Mucosa of descending colon (tissue), 3 donors: ENCODE data around the gene LGR6. TPM values are rescaled to one million over a fixed set of nuclear protein-coding genes. Genes with fewer than 3 reads are reported as not detected.

Experiments
- ATAC-seq: fragments of 200-7000 bp; cut with Tn5 transposase; one replicate; pipeline ENCODE4 v1.9.1; 2020; ENCODE audit warnings: mild to moderate bottlenecking, moderate library complexity
- DNase-seq, 3 donors: peaks; one replicate each; pipeline ENCODE4 v3.0.0-alpha.2; 2020
- H3K36me3 ChIP-seq: fragments of 200-600 bp; one replicate; pipeline ENCODE4 v1.8.0; 2021; ENCODE audit warnings: low read depth, mild to moderate bottlenecking
- H3K4me1 ChIP-seq: fragments of 200-600 bp; one replicate; pipeline ENCODE4 v1.8.0; 2021; ENCODE audit warnings: low read depth, mild to moderate bottlenecking
- H3K4me3 ChIP-seq: fragments of 200-600 bp; one replicate; pipeline ENCODE4 v1.8.0; 2021; ENCODE audit warnings: mild to moderate bottlenecking
- H3K9me3 ChIP-seq: fragments of 200-600 bp; one replicate; pipeline ENCODE4 v1.8.0; 2021; ENCODE audit warnings: mild to moderate bottlenecking
- CTCF ChIP-seq: fragments of 200-600 bp; IDR thresholded peaks from one replicate; pipeline ENCODE4 v1.8.0; 2022; ENCODE audit warnings: antibody characterized with exemption, mild to moderate bottlenecking
- intact Hi-C, 2 donors: fragments of 100-400 bp; cut with DNase I in 1 of 2; cut with micrococcal nuclease in 1 of 2; formaldehyde crosslinking; loops; one replicate each; pipeline versions ENCODE4 v1.11.0 to v1.11.1; 2022; cut with DNase I, micrococcal nuclease
- total RNA-seq, 3 donors: library from RNA; stranded (reverse); fragmentation: NEBNext Ultra II Directional in 2 of 3; extraction: Animal tissue kit (Norgen Biotek cat#: 25700) in 2 of 3; gene quantifications; one replicate each; pipeline versions ENCODE4 v1.2.1 to v1.2.4, GENCODE V29; 2021 to 2023
- donor health status: DM: no; HTN: no; CAD: no; lungs with moderate emphysema.
- donor health status: DM: no; HTN: no; CAD: no.
- donor health status: DM: no; HTN: yes; CAD: no.

Gene LGR6
- total RNA-seq, 3 donors from 2014 or later = 0.66 to 4.2 (median 1.3) TPM

DNA sequence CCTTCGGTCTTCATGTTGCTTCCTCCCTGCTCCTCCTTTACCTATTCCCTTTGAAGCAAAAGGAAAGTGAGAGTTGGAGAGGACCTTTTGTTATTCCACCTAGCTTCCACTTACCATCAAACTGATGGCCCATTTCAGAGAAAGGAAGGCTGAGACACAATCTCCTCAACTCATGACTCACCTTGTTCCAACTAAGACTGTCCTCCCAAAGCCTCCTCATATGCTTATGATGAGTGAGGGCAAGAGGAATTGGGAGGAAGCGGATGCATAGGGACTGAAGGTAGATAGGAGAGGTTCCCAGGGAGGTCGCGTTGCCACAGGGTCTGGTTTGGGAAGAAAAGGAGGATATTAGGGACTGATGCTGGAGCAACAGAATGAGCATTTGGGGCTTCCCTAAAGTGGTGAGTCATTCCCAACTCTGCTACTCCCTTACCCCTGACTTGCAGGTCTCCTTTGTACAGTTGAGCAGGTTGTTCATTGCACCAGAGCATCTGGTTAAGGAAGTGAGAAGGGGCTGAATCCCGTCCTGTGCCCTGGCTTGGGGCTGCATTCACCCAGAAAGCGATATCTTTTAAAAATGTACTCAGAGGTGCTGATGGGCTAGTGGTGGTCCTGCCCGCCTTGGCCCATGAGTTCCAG is 35.0 kb downstream of the LGR6 start:
- no peaks in the 10 kb centered on the region for H3K9me3 ChIP-seq
- DNase-seq (no peak), ATAC-seq (peak; percentile 4)
- intact Hi-C loops = no loop called here
- no peak for TF ChIP-seq CTCF
- H3K36me3 ChIP-seq = no peaks in the 10 kb centered on the region
- H3K4me1 ChIP-seq = peaks cover 12% of the 10 kb centered on the region
- H3K4me3 ChIP-seq = no peak overlapping the region

DNA sequence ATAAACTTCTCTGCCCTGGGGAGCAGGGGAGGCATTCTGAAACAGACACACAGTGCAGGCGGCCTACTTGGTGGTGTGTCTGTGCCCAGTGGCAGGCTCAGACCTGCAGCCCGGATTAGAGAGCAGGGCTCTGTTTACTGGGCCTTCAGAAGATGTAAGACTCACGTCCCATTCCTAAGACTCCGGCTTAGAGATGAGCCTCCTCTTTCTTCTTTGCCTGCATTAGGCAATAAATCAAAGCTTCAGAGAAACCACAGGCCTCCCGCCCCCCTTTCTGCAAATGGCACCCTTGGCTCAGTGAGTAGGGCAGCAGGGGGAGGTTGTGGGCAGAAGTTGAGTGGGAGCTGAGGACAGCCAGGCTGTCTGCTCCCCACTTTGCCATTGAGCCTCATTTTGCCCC is 35.8 kb downstream of the LGR6 start:
- Histone ChIP-seq H3K9me3 (no peaks in the 10 kb centered on the region), H3K36me3 (no peaks in the 10 kb centered on the region), H3K4me3 (no peak overlapping the region), H3K4me1 (peaks cover 12% of the 10 kb centered on the region)
- intact Hi-C loops = no loop called here
- no peak for DNase-seq
- no peak for TF ChIP-seq CTCF
- no peak for ATAC-seq

DNA sequence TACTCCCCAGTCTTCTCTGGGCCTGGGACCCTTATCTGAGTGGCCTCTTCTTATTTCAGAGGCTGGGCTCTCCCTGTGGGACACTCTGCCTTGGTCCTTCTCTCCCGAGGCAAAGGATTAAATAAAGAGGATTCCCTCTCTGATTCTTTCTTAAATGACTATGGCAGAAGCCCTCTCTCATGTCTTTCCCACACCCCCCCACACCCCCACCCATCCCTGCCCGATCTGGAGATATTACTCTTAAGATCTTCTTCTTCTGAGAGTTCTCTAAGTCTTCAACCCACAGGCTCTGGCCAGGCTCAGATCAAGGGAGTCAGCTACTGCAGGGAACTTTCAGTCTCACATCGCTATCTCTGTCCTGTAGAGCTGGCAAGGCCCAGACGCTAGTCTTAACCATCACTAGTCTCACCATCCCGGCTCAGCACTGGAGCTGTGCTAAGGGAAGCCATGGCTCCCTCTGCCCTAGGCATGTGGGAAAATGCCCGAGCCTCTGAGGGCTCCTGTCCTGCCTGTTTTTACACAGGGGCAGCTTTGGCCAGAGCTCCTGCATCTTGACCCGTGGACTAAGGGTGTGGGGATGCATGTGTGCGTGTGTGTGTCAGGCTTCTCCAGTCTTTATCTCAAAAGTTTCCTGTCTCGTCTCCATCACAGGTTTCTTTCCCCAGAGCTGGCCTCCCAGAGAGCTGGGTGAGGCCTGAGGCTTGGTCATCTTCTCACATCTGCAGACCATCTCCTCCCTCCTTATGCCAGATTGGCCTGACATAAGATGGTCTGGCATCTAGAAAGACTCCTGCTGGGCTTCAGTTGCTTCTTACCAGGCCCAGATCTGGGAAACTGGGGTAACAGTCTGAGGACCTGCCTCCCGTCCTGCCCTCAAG is 36.7 kb downstream of the LGR6 start:
- ATAC-seq (no peak), DNase-seq (no peak)
- Histone ChIP-seq H3K4me1 (peaks cover 12% of the 10 kb centered on the region), H3K4me3 (no peak overlapping the region), H3K36me3 (no peaks in the 10 kb centered on the region), H3K9me3 (no peaks in the 10 kb centered on the region)
- TF ChIP-seq CTCF = no peak
- intact Hi-C loops = no loop called here

GRCh38 chr1:202230939-202231645 is 37.5 kb downstream of the LGR6 start:
- intact Hi-C loops = no loop called here
- no peak overlapping the region for H3K4me3 ChIP-seq
- no peaks in the 10 kb centered on the region for H3K36me3 ChIP-seq
- DNase-seq = peak in 2 of 3 donors; percentile 78 to 85
- H3K4me1 ChIP-seq = peaks cover 12% of the 10 kb centered on the region
- H3K9me3 ChIP-seq = no peaks in the 10 kb centered on the region
- ATAC-seq = peak; percentile 62
- TF ChIP-seq CTCF = no peak

- TF ChIP-seq CTCF = no peak
- H3K36me3 ChIP-seq = no peaks in the 10 kb centered on the region
- intact Hi-C loops = no loop called here
- peaks cover 4% of the 10 kb centered on the region for H3K4me1 ChIP-seq
- no peak for DNase-seq
- no peak for ATAC-seq
- H3K4me3 ChIP-seq = no peak overlapping the region
- H3K9me3 ChIP-seq = no peaks in the 10 kb centered on the region
These were observed 39.6 kb downstream of the LGR6 start for GRCh38 chr1:202233171-202233570.
